ENCODE measurements around the gene BNC1.
"Not testable (repeated sequence)": the region's sequence is repeated elsewhere in the genome, so short reads cannot be mapped to it uniquely, and the experiment has no call there.

BNC1 gene

GRCh38 chr15:83293201-83293600, 8.7 kb upstream of the BNC1 start:
- no peak for DNase-seq

DNA sequence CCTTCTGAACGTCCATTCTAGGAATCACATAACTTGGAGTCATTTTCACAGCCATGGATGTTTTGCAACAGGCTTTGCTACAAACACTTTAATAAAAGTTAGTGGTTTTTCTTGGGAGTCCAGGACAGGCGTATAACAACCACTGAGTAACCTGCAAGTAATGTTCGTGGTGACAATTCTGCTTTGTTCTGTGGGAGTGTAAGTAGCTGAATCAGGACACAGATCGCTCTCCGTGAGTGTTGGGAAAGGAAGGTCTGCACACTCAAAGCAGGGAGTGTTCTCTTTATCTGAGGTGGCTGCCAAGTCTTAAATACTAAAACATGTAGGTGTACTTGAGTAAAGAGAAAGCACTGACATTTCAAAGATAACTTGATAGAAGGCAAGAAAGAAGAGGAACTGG, 7.9 kb upstream of the BNC1 start:
- no peak for DNase-seq

- DNase-seq: no peak
Measured at GRCh38 chr15:83290236-83290635, 5.8 kb upstream of the BNC1 start.

DNA sequence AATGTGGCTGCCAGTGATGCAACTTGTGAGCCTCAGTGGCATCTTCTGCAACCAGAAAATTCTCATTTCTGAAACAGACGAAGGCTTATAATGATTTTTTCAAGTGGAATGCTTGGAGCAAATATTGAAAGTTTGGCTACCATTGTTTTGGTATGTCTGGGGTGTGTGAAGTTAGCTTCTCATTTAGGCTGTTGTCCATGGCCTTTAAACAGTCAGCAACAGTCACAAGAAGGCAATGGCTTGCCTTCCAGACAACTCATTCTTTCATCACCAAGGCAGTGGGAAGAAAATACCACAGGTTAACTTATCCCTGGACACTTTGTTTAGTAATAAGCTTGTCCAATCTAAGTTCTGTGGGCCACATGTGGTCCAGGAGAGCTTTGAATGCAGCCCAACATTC, 4.7 kb upstream of the BNC1 start:
- no peak for DNase-seq

- no peak for DNase-seq
Measured at GRCh38 chr15:83288381-83288801, 3.9 kb upstream of the BNC1 start.

DNA sequence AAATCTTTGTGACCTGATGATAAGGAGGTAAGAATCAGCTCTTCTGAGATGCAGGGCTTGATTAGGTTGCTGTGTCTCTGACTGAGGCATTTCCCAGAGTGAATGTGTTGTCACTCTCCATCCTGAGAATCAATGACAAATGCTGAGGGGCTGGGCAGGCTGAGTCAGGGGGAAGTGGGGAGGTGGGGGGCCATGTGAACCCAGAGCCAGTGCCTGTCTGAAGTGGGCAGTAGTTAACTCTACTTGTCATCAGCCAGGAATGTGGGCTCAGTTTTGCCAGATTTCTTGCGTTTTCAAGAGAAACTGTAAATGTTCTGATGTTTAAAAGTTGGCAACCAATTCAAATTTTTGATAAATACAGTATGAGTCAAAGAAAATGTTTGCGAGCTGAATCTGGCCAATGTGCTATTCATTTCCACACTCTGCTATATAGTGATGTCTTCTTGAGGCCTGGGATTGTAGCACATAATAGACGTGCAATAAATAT, 3.1 kb upstream of the BNC1 start:
- DNase-seq: no peak

- no peak for DNase-seq
Measured at GRCh38 chr15:83285979-83286553, 1.6 kb upstream of the BNC1 start.

GRCh38 chr15:83285284-83285978, 967 bp upstream of the BNC1 start:
- no peak for DNase-seq

DNA sequence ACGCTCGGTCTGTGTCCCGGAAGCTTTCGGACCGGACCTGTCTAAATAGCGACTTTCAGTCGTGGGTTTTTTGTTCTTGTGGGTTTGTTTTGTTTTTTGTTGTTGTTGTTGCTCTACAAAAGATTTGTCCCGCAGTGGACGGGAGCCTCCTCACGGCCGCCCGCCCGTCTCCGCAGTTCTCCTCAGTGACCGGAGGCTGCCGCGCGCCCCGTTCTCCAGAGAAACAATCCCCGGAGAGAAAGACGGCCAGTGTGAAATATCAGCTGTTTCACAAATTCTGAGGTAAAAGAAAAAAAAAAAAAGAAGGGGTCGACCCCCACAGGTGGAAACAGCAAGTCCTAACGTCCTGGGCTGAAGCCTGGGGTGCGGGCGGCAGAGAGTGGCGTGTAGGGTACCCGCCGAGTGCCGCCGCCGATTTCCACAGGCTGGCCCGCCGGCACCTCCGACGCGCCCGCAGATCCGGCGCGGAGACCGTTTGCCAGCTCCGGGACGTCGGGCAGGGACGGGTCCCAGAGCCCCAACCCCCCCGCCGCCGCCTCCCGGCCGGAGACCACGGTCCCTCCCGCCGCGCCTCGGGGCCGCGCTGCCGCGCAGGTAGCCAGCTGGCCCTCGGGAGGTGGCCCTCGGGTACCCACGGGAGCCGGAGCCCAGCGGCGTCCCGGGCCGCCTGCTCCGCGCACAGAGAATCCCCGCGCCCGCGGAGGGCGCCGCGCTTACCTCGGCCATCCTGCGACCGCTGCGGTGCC, 478 bp downstream of the BNC1 start:
- DNase-seq: no peak

DNA sequence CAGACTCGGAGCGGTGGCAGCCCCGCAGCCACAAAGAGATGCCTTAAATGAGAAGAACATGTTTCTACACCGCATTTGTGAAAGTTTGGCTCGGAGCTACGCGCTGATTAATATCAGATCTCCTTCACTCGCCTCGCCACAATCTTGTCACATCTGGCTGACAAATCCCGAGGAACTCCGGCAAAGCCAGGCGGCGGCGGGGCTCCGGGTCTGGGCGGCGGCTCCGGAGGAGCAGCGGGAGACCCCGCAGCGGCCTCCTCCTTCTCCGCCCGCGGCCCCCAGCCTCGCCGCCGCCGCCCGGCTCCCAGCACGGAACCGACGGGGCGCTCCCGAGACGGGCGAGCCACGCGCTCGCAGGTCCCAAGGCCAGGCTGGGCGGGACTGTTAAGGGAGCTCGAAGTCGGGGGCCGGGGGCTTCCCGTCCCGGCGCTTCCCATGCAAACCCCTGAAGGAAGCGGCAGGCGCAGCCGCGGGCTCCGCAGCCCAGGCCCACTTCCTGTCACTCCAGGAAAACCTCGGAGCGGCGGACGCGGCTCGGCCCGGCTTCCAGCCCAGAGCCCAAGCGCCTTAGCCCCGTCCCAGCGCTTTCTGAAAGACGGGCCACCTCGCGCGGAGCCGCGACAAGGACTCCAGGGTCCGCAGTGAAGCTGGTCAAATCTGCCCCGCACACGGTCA, 1.2 kb downstream of the BNC1 start:
- DNase-seq: no peak

- DNase-seq: no peak
Measured at GRCh38 chr15:83282776-83283137, 1.7 kb downstream of the BNC1 start.

GRCh38 chr15:83282141-83282540, 2.3 kb downstream of the BNC1 start:
- no peak for DNase-seq

DNA sequence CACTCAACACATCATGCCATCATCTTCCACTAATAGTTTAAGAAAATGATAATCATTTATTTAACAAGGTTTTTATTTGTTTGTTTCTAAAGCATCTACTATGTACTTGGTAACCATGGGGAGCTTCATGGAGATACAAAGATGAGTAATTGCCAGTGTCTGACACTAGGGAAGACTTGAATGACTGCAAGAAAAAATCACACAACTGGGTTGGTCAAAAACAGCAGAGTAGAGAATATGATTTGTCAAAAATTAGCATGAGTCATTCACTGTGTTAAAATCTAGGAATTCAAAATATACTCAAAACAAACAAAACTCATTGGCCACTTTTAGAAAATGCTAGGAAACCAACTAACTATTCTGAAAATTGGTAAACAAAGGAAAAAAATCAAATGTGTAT, 6.3 kb downstream of the BNC1 start:
- no peak for DNase-seq

- DNase-seq: no peak
Measured at GRCh38 chr15:83276661-83277060, 7.8 kb downstream of the BNC1 start.

GRCh38 chr15:83275412-83275811, 9.1 kb downstream of the BNC1 start:
- DNase-seq: no peak

DNA sequence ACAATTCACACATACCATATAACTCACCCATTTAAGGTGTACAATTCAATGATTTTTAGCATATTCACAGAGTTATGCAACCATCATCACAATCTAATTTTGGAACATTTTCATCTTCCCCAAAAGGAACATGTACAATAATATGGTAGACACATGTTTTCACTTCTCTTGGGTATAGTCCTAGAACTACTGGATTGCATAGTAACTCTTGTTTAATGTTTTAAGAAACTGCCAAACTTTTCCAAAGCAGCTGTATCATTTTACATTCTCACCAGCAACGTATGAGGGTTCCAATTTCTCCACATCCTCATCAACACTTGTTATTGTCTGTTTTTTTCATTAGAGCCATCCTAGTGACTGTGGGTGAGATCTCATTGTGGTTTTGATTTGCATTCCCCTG, 14.3 kb downstream of the BNC1 start:
- DNase-seq: no peak

DNA sequence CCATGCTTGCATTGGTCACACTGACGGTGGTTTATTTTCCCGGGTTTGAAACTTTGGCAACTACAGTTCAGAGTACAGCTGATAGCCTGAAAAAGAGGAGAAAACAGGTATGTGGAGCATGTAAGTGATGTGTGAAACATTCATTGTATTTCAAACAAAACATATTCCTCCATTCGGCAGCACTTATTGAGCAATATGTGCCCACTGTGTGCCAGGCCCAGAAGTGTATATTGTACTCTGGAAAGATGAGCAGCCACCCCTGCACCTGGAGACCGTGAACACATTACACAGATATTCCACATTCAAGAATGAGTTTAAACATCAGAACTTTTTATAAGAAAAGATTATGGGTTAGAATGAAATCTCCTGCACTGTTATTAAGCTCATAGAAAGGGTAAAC, 16.3 kb downstream of the BNC1 start:
- DNase-seq: no peak

DNA sequence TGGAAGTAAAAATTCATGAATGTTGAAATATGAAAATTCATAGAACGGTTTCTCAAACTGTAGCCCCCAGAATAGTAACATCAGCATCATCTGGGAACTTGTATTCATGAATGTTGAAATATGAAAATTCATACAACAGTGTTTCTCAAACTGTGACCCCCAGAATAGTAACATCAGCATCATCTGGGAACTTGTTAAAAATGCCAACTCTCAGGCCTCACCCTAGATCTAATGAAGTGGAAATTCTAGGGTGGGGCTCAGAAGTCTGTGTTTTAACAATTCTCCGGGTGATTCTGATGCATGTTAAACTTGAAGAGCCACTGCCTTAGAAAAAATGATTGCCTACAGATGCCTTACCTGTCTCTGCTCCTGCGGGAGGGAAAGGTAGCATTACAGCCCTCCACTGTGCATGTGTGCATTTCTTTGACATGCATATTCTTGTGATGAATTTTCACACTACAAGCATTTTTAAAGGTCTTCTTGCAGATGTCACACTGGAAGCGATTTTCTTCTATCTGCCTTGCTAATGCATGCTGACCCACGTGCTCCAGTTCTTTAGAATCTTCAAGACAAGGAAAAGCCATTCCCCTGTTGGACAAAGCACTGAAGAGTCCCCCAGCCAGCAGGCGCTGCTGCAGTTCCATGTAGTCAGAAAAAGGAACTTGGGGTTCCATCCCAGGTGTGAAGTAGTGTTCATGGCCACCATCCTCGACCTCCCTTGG, 21.7 kb downstream of the BNC1 start:
- DNase-seq: no peak

GRCh38 chr15:83262181-83262580, 22.3 kb downstream of the BNC1 start:
- DNase-seq: not testable (repeated sequence)

GRCh38 chr15:83250781-83251180, 33.7 kb downstream of the BNC1 start:
- no peak for DNase-seq

GRCh38 chr15:83249030-83249343, 35.5 kb downstream of the BNC1 start:
- no peak for DNase-seq

GRCh38 chr15:83248151-83249029, 36.1 kb downstream of the BNC1 start:
- no peak for DNase-seq
